Hematopoietic multipotent progenitor cell treated with erythropoietin and hydrocortisone succinate and interleukin-3 and kit ligand, for 4 days (in vitro differentiated cells): ENCODE results near the gene FAM217A.
A peak's percentile ranks its signal among the peaks of the same experiment; 100 is the strongest.
"Not testable (repeated sequence)": the region's sequence is repeated elsewhere in the genome, so short reads cannot be mapped to it uniquely, and the experiment has no call there.

Experiments
- DNase-seq: peaks from one replicate; pipeline ENCODE4 v3.0.0-alpha.2; 2015

FAM217A gene, protein sequence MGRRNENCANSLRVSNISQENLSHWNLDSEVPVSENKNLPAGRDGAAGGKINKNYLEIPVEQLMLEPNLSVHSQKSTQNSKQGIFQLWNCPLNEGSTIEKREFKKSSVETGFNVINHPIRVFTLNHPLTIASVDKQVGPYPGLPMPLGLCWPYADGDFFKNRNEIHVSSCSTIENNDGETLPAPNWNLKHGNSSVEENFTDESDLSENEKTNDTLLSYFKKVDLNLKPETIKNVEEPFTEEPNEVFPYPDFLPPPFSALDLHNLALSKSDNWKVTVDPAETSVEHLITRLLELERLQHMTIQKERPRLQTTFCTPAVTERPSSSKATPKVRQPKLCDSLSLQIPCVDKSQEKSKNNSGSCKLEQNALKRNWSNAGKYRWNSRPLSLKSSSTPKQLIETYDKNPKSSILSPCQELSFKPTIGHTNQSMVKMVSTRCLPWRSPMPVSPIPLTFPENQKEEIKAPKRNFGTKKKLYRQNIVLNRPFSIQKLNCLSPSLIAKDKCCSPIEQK

DNA sequence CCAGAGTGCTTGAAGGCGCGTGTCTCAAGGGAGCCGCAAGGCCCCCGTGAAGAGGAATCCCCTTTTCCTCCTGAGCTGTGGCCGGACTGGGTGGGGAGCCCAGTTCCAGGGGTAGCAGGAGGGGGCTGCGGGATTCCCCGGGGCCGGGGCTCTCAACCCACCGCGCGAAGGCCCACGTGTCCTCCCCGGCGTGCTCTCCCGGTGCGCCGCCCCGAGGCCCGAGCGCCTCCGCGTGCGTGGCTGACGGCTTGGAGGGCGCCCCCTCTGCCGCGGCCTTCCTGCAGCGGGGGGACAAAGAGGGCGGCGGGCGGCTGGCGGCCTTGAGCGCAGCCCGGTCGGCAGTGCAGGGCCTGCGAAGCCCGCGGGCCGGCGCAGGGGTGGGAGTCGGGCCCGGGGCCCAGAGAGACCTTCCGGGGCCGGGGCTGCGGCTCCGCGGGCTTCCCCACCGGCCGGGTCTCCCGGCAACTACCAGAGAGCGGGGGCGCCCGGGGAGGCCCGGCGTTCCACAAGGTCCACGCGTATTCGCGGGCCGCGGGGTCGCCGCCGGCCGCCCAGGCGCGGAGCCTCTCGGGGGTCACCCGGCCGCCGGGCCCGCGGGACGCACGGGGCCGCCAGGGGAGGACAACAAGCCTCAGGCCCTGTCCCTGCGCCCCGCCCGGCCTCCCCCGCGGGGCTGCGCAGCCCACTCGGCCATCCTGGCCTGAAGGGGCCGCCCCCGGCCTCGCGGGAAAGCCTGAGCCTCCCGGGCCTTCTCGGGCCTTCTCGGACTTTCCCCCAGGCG lies at the start of gene FAM217A:
Gene FAM217A (minus strand): TSS at position 447 of the 781 bp plus-strand sequence. CDS start 1,723 bp downstream, outside the sequence.
- DNase-seq = peak; percentile 11

DNA sequence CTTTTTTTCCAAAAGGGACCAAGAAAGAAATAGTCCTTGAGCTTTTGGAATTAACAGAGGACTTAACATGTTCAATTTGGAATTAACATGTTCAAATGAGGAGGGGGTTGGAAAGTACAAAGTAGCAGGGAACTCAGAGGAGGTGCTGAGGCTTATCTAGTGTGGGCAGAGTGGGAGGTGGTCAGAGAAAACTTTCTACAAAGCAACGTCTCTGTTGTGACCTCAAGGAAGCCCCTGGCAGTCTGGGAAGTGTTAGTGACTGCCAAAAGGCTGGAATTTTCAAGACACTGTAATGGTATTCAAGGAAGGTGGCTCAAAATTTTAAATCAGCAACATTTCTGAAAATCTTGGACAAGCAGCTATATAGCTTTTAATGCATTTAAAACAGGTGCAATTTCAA lies 49.1 kb upstream of the FAM217A start:
- DNase-seq = peak; percentile 33

DNA sequence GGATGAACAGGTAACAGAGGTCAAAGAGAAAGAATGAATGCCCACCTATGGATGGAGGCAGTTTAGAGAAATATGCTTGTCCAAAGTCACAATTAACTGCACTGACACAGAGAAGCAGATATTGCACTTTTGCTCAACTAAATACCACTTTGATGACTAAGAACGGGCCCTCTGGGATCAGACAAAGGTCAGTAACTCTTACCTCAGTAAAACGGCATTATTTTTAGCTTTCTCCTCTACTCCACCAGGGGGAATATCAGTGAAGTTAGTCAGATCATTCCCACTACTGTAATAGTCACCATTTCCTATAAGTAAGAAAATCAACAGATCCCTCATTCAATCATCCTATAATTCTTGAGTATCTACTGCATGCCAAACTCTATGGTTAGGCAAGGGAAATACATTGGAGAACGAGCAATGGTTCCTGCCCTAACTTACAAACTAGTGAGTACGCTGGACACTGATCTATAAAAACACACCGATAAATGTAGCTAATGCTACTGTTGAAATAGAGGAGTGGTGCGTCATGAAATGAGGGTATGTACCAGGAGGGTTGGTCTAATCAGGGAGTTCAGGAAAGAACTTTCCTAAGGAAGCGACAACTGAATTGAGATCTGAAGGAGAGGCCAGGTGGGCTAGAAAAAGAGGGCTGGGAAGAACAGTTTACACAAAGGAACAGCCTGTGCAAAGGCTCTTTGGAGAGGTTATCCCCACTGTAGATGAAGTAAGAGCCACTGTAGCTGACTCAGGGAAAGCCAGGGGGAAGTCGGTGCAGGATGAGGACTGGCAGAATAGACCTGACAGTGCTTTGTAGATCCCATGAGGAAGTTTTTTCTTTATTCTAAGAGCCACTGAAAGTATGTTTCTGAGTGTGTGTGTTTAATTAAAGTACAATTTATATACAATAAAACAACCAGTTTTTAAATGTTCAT lies 47.3 kb upstream of the FAM217A start:
- DNase-seq = peak; percentile 18

DNA sequence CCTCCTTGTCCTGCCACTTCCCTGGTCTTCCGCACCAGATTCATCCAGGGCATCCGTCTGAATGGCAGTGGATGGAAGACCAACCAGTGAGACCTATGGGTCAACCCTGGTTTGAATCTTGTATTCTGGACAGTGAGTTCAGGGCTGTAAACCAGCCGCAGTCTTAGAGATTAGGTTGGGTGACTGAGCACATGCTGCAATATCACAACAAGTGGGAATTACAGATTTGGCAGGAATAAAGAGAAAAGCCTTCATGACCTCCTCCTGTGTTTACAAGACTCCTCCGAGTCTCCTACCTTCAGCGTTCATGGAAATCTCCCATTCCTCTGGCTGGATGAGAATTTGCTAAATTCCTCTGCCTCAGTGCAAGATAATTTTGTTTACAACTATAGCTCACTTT lies 46.6 kb upstream of the FAM217A start:
- no peak for DNase-seq

DNA sequence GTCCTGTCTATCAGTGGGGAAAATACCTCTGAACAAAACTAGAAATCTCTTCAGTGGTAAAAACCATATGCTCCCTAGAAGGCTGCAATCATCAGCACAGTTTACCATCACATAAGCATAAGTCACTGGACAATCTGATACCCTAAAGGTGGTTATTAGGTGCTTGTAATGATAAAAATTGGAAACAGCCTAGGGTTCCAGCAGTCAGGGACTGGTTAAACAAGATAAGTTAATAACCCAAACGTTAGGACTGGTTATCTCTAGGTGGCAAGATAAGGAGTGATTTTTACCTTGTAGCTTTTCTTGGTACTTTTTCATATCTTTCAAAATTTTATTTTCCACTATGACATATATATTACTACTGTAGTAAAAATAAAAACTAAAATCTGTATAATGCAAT lies 45.4 kb upstream of the FAM217A start:
- peak; percentile 30 for DNase-seq

DNA sequence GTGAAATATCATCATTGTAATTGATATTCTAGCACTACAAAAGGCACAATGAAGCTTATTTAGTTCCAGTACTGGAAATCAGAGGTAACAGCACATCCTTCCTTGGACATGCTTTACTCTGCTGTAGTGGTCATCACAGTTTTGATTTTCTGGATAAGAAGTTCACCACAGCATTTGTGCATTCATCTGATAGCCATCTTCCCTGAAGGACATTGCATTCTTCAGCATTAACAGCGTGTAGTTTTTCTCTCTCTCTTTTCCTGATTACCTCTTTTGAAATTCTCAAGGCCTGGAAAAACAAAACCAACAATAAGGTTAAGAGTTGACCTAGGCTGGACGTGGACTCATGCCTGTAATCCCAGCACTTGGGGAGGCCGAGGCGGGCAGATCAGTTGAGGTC lies 36.8 kb upstream of the FAM217A start:
- no peak for DNase-seq

DNA sequence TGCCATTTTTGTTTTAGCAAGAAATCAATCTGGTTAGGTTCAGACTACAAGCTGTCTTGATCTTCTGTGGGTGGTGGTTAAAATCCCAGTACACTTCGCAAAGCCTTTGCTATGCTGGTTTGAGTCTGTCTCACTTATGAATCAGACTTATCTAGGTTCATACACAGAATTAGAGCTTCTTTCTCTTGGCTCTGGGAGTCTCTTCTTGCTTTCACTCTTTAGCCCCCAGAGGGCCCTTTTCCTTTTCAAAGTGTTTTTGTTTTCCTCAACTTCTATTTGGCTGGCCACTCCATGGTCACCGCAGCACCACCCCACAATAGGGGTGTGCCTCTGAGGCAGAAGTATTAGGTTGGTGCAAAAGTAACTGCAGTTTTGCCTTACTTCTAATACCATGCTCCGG lies 35.2 kb upstream of the FAM217A start:
- no peak for DNase-seq

DNA sequence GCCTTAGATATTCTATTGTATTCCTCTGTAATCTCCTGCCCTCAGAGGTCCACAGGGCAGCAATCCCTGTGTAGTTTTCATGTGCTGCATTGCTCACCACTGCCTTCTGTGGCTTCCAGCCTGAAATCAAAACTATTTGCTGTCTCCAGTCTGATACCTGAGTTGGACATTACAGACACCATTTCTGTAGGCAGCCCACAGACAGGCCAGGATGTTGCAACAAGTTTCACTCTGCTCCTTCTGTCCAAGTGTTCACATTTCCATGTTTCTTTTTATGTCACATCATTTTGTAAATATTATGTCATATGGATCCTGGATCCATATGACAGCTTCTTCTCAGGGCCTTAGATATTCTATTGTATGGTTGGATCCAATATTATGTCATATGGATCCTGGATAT lies 34.7 kb upstream of the FAM217A start:
- DNase-seq = no peak

DNA sequence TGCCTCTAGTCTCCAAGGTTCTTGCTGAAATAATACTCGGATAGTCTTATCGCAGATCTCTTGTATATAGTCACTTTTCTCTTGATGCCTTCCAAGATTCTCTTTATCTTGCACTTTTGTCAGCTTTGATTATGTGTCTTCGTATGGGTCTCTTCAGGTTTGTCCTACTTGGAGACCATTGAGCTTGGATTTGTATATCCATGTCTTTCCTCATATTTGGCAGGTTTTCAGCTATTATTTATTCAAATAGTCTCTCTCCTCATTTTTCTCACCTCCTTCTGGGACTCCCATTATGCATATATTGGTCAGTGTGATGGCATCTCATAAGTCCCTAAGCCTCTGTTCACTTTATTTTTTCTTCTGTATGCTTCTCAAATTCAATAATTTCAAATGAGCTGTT lies 33.4 kb upstream of the FAM217A start:
- no peak for DNase-seq

DNA sequence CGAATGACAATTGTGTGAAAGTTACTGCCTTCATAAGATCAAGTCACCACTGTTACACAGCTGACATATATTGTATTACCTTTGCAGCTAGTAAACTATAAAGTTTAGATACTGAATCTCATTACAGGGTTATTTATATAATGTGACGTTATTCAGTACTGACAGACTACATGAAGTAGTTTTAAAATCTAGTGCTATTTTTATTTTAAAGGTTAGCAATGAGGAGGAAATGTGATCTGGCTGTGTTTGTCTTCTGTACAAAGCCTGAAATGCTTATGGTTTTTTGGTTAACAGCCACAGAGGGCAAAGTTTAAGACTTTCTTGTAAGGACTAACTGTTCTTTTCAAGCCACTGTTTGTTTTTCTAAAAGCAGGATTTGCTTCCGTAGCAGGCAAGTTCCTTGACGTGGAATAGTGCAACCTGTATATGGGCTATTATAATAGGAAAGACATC lies 30.5 kb upstream of the FAM217A start:
- not testable (repeated sequence) for DNase-seq

DNA sequence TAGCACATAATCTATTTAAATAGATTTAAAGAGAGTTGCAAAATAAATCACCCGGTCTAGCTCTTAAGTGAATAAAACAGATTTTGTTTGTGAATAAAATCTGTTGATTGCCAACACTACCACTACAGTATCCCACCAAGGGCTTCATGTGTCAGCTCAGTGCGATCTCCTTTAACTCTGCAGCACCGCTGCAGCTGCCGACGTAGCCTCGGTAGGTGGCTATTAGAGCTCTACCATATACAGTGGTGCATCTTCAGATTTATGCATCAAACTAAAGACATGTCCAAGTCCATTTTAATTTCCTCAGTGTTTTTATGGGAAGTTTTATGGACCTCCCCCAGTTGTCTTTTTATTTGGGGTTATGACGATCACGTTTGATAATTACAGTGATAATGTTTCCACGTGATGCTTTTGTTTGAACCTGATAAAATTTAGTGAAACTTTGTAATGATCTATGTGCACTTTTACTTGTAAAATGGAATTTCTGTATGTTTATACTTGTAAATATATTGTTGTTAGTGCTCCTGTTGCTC lies 29.7 kb upstream of the FAM217A start:
- no peak for DNase-seq

DNA sequence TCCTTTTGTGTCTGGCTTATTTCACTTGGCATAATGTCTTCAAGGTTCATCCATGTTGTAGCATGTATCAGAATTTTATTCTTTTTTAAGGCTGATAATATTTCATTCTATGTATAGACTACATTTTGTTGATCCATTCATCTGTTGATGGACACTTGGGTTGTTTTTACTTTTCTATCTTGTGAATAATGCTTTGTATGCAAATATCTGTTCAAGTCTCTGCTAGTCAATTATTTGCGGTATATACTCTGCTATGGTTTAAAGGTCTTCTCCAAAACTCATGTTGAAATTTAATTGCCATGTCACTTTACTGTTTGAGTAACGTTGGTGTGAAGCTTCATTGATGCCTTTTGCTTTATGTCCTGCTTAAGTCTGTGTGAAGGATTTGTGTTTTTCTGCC lies 28.9 kb upstream of the FAM217A start:
- no peak for DNase-seq

DNA sequence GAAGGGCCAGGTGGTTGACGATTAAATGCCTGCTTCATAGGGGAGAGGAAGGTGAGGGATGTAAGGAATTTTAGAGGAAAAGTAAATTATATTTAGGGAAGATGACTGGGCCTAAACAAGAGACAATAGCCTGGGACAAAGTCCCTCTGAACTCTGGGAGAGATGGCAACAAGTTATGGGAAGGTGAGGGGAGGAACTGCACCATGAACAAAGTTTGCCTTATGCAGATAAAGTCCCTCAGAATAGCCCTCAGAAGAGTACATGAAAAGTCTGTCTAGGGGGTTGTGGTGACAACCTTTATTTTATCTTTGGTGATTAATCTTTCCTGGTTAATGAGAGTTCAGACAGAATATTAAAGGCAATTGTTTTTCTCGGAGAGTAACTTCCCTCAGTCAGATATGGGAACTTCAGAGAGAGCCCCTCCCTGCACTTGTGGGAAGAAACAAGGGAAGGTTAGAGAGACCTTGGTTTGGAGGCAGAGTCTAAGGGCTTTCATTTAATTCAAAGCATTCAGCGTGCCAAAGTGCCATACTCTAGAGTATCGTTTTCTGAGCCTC lies 27.1 kb upstream of the FAM217A start:
- no peak for DNase-seq

DNA sequence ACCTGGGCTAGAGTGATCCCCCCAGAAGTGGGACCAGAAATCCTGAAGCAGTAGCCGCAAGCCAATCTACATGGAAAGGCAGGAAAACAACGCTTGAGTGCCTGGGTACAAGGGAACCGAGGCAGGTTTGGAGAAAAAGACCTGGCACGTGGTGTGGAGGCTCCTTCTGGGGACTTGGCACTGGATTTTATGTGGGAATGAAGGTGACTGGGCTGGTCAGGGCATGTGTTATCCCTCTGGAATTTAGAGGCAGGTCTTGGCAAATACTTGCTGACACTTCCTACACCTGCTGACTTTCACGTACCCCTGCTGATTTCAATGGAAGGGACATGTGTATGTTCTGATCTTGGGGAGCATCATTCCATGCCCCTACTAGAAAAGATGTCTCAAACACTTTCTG lies 25.0 kb upstream of the FAM217A start:
- DNase-seq = no peak

DNA sequence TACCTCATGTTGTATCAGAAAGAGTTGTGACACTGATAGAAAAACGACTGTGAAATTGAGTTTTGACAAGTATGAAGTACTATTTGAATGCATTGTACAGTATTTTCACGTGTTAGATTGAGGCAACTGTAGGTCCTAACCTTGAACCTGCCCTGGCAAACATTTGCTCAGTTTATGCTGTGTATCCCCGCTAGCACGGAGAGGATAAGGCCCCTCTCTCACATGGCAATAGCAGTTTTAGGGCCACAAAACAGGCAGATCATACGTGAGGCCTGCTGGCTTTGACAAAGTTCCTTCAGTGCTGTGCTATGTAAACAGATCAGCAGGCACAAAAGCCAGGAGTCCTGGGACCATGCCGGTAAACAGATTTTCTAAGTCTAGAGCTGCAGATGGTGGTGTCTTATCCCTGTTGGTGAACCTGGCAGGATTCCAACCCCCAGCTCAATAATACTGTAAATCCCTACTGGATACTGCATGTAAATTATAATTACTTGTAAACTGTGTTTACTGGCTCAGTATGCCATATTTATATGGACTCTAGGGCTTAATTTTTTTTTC lies 23.8 kb upstream of the FAM217A start:
- DNase-seq = no peak

DNA sequence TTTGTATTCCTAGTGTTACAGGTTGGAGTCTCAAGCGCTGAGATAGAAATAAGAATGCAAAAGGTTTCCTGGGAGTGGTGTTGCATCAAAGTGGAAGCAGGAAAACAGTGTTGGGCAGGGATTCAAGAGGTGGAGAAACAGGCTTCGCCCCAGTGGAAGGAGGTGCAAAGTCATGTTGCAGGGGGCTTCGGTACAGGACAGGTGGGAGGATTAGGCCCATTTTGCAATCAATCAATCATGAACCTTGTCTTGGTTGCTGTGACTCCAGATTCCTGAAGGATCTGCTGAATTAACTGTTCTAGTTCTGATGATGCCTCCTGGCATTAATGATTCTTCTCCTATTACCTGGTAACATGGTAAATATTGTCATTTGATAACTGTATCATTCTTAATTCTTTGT lies 22.4 kb upstream of the FAM217A start:
- no peak for DNase-seq

DNA sequence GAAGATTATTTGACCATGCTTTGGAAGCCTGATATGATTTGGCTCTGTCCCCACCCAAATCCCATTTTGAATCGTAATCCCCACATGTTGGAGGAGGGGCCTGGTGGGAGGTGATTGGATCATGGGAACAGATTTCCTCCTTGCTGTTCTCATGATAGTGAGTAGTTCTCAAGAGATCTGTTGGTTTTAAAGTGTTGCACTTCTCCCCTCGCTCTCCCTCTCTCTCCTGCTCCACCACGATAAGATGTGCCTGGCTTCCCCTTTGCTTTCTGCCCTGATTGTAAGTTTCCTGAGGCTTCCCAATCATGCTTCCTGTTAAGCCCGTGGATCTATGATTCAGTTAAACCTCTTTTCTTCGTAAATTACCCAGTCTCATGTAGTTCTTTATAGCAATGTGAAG lies 21.7 kb upstream of the FAM217A start:
- peak; percentile 43 for DNase-seq

DNA sequence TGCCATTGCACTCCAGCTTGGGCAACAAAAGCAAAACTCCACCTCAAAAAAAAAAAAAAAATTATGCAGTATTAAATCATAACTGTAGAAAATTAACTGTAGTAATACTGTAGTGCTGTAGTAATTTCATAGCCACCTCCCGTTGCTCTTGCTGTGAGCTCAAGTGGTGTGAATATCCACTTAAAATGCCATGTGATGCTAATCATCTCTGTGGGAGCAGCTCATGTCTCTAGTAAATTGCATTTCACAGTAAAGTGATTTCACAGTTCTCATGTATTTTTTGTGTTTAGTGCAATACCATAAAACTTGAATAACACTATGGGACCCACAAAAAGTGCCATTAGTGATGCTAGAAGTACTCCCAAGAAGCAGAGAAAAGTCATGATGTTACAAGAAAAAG lies 14.4 kb upstream of the FAM217A start:
- DNase-seq = no peak

DNA sequence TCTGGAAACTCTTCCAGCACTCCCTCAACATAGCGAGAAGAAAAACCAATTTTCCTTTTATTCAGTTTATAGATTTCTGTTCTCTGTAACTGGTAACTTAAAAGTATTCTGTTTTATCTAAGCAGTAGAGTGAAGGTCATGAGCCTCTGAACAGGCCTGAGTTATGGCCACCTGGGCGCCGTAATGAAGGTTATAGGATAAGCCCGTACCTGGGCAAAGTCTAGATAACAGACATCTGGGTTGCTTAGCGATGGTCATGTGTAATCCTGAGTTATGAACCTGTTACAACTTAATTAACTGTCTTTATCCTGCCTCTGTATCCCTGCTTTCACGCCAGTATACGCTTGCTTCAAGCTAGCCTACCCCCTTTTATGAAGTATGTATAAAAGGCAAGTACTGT lies 13.0 kb upstream of the FAM217A start:
- no peak for DNase-seq

DNA sequence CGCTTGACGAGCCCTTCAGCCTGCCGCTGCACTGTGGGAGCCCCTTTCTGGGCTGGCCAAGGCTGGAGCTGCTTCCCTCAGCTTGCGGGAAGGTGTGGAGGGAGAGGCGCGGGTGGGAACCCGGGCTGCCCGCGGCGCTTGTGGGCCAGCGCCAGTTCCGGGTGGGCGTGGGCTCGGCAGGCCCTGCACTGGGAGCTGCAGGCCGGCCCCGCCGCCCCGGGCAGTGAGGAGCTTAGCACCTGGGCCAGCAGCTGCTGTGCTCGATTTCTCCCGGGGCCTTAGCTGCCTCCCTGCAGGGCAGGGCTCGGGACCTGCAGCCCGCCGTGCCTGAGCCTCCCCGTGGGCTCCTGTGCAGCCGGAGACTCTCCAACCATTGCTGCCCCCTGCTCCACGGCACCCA lies 11.1 kb upstream of the FAM217A start:
- DNase-seq = not testable (repeated sequence)

DNA sequence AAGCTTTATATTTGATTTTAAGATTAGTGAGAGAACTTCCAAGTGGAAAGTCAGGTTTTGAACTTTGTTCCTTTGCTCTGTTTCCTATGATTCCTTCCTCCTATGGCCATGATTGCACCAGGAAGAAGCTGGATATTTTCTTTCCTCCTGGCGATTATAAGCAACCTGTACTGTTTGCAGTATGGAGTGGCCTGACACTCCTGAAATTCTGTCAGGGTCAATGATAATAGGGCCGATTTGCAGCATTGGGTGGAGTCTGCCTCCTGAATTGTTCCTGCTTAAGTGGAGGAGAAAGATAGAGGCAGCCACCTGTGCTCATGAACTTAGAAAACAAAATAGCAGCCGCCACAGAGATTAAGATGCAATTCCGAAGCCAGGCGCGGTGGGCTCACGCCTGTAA lies 9.8 kb upstream of the FAM217A start:
- no peak for DNase-seq

DNA sequence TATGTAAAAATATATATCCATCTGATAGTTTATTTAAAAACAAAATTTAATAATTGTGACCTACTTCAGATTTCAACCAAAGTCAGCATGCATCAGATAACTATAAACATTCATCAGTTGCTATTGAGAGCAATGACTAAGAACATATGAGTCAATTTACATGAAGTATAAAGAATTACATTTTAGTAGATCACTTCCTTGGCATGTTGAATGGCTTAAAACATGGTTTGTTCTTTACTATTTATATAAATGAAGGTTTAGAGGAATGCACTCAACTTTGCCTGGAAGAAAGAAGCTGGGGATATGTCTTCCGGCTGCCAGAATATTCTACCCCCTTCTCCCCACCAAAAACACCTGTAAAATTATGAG lies 6.4 kb upstream of the FAM217A start:
- no peak for DNase-seq
